H7 (cell line): ENCODE measurements around the gene DHCR24. TPM values are rescaled to one million over a fixed set of nuclear protein-coding genes. Genes with fewer than 3 reads are reported as not detected.

ENCODE experiments used
- DNase-seq: peaks from one replicate; pipeline ENCODE4 v3.0.0; 2012
- H3K27me3 ChIP-seq: 2 replicates; pipeline ENCODE4 v1.6.0; 2011; ENCODE audit warnings: mild to moderate bottlenecking, low read length; ENCODE audit not compliant: control insufficient read depth, insufficient read depth
- H3K36me3 ChIP-seq: replicated peaks from 2 replicates; pipeline ENCODE4 v1.5.1; 2011; ENCODE audit warnings: low read length; ENCODE audit not compliant: control insufficient read depth, insufficient read depth
- H3K4me3 ChIP-seq: 2 replicates; pipeline ENCODE4 v1.5.1; 2011; ENCODE audit warnings: low read depth, mild to moderate bottlenecking, control low read depth, low read length, moderate library complexity; ENCODE audit not compliant: insufficient read depth
- total RNA-seq: library from RNA; depleted of rRNA; stranded (reverse); fragments of >200 nt; shearing (Covaris generic); gene quantifications from 2 replicates; pipeline ENCODE4 v1.2.3, GENCODE V29; 2014

DHCR24 gene
- total RNA-seq, 1 experiment from 2014 or later, result 349 TPM

DNA sequence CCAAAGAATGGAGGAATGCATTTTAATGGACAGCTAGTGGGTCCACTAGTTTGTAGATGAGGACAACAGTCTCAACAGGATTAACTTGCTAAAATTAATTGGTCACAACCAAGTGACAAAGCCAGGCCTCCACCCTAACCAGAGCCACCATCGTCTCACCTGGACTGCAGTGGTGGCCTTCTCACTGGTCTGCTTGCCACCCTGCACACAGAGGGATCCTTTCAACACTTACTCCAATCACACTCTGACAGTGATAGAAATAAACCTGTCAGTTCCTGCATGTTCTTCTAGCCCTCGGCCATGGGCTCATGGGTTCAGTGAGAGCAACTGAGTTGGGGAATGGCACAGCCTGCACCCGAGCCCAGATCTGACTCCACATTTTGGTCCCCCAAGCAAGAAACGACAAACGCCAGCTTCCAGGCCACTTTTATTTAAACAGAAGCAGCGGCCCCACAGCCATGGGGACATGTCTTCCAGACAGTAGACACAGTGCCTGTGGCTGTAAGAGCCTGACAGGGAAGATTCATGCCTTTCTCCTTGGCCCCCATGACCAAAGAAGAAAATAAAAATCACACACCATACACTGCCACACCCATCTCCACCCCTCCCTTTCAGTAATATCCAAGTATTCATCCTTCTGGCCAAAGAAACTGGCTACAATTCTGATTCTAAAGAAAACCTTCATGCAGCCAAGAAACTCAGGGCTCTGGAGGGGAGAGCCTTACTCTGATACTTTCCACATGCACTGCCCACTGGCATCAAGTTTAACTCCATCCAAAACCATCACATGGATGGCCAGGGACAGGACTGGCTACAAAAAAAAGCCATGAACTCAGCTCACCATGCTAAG is 37.6 kb downstream of the DHCR24 start:
- Histone ChIP-seq H3K36me3 (peaks cover 45% of the 10 kb centered on the region), H3K27me3 (no peaks in the 10 kb centered on the region), H3K4me3 (no peak overlapping the region)
- no peak for DNase-seq

GRCh38 chr1:54848134-54848948 is 38.7 kb downstream of the DHCR24 start:
- no peak overlapping the region for H3K4me3 ChIP-seq
- H3K36me3 ChIP-seq, result peaks cover 34% of the 10 kb centered on the region
- DNase-seq, result no peak
- H3K27me3 ChIP-seq, result no peaks in the 10 kb centered on the region

DNA sequence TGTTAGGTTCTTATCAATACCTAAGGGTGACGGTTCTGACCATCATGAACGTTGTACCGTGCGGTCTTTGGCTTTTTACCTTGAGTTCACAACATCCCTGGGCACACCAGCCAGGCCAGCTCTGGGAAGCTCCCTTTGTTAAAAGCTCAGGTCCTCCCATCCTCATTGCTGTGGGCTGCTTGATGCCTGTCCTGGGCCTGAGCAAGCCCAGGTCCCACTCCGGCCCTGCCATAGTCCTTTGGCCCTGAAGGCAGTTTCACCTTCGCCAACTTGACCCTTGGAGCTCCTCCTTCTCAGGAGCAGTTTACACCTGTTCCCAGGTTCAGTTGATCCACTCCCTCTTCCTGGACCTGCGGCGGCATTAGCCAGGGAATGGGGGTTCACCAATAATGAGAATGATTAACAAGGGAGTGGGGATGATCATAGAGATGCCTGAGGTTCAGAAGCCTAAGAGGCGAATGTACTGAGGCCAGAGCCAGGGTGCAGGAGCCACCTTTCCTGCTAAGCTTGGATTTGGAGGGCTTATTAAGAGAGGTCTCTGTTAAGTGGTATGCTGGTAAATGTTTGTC is 40.2 kb downstream of the DHCR24 start:
- Histone ChIP-seq H3K27me3 (no peaks in the 10 kb centered on the region), H3K36me3 (peaks cover 19% of the 10 kb centered on the region), H3K4me3 (no peak overlapping the region)
- no peak for DNase-seq

DNA sequence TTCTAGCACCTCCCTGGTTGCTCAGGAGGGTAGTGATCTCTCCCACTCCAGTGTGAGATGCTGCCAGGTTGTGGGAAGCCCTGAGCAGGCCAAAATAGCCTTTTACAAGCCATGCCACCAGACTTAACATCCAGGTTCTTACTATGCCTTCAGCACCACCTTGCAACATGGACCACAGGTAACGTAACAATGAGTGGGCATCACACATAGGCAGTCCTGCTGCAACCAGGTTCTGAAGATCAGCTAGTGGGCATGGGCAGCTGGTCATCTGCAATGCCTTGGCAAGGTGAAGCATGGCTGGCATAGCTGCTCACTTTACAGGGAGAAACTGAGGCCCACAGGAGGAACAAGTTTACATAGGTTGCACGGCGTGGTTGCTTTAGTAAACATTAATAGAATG is 40.7 kb downstream of the DHCR24 start:
- H3K4me3 ChIP-seq, result no peak overlapping the region
- peaks cover 14% of the 10 kb centered on the region for H3K36me3 ChIP-seq
- H3K27me3 ChIP-seq, result no peaks in the 10 kb centered on the region
- DNase-seq, result no peak

GRCh38 chr1:54845772-54846171 is 41.2 kb downstream of the DHCR24 start:
- no peak for DNase-seq
- Histone ChIP-seq H3K27me3 (no peaks in the 10 kb centered on the region), H3K36me3 (peaks cover 11% of the 10 kb centered on the region), H3K4me3 (no peak overlapping the region)

GRCh38 chr1:54844564-54844963 is 42.4 kb downstream of the DHCR24 start:
- Histone ChIP-seq H3K36me3 (peaks cover under 1% of the 10 kb centered on the region; the same call in 1 of the 2 replicates), H3K4me3 (no peak overlapping the region), H3K27me3 (no peaks in the 10 kb centered on the region)
- no peak for DNase-seq

- Histone ChIP-seq H3K27me3 (no peaks in the 10 kb centered on the region), H3K4me3 (no peak overlapping the region), H3K36me3 (no peaks in the 10 kb centered on the region; the same call in 1 of the 2 replicates)
- no peak for DNase-seq
These were observed 43.5 kb downstream of the DHCR24 start for GRCh38 chr1:54843449-54843848.

DNA sequence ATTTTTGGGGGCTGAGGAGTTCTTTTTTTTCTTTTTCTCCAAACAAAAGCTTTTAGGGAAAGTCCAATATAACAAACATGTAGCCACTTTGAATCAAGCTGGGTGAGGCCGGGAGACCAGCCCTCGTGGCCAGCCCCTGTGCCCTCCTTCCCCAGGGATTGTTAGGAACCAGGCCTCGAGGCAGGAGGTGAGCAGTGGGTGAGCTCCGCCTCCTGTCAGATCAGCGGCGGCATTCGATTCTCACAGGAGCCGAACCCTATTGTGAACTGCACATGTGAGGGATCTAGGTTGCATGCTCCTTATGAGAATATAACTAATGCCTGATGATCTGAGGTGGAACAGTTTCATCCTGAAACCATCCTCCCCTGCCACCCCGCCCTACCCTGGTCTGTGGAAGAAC is 44.0 kb downstream of the DHCR24 start:
- DNase-seq, result no peak
- Histone ChIP-seq H3K4me3 (no peak overlapping the region), H3K36me3 (no peaks in the 10 kb centered on the region), H3K27me3 (no peaks in the 10 kb centered on the region)

DNA sequence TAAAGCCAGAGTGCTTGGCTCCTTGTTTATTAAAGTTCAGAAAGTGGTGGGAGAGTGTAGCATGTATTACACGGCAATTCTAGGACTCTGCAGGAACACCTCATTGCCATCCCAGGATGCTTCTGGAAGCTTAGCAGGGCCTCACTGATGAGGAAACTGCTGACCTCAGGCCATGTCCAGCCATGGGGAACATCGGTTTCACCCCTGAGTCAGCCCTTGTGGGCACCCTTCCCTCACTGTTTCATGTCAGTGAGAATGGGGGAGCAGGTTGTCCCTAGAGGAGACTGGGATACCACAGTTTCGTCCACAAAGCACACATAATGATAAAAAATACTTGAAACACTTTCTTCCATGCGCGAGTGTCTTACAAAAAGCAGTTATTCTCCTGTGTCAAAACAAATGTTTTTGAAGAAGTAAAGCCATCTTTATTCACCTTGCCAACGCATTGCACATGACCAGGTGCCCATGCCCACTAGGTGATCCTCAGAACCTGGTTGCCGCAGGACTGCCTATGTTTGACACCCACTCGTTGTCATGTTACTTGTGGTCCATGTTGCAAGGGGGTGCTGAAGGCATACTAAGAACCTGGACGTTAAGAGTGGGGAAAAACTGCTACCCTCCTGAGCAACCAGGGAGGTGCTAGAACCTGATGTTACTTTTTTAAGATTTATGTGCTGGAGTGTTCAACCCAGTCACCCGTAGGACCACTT is 44.6 kb downstream of the DHCR24 start:
- no peak for DNase-seq
- Histone ChIP-seq H3K36me3 (no peaks in the 10 kb centered on the region), H3K4me3 (no peak overlapping the region), H3K27me3 (no peaks in the 10 kb centered on the region)

- DNase-seq, result no peak
- Histone ChIP-seq H3K36me3 (no peaks in the 10 kb centered on the region), H3K4me3 (no peak overlapping the region), H3K27me3 (no peaks in the 10 kb centered on the region; the same call in 1 of the 2 replicates)
These were observed 47.2 kb downstream of the DHCR24 start for GRCh38 chr1:54839824-54840223.

- Histone ChIP-seq H3K36me3 (no peaks in the 10 kb centered on the region), H3K4me3 (no peak overlapping the region), H3K27me3 (no peaks in the 10 kb centered on the region; the same call in 1 of the 2 replicates)
- no peak for DNase-seq
These were observed 48.3 kb downstream of the DHCR24 start for GRCh38 chr1:54838565-54839180.

DNA sequence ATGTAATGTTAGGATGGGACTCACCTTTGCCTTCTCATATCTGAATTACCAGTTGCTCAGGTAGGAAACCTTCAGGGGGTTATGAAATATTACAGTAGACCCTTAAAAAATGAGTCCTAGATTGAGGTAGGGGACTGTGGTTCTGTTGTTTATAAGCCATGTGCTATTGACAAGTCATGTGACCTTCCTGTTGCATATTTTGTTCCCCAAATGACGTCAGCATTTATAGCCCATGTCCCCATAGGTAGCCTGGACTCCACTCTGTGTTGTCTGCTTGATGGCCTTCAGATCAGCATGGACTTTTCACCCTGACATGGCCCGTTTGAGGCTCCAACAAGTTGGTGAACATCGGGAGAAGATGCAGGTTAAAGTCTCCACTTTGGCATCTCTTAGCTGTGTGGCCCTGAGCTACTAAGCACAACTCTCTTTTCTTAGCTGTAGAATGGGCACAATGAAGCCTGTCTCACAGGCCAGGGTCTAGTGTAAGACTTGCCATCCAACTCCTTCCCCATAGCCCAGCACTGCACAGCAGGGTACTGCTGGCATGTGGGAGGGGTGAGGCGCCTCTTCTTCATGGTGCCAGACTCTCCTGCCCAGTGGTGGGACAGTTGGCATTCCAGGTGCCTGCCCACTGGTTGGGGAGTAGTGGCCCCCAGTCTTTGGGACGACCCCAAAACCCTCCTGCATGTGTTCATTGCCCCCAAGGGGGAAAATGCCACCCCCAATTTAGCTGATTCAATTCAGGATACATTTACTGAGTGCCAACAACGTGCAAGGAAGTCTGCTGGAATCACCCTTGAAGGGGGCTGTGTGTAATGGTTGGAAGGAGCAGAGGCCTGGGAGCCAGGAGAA is 49.8 kb downstream of the DHCR24 start:
- DNase-seq, result no peak
- Histone ChIP-seq H3K36me3 (no peaks in the 10 kb centered on the region), H3K4me3 (no peak overlapping the region), H3K27me3 (no peaks in the 10 kb centered on the region; the same call in 1 of the 2 replicates)

DNA sequence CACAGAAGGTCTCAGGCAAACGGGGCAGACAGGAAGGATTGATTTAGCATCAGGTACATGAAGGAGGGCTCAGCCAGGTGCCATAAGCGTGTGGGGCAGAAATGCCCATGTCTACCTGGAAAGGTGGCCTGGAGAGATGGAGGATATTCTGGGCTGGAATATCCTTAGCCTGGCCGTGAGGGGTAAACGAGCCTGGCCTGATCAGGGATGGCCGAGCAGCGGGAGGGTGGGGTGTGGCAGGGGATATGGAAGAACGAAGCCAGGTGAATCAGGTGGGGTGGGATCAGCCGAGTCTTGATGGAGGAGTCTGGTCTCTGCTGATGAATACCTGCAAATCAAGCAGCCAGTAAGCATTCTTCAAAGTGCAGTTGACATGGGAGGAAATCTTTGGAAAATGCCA is 50.4 kb downstream of the DHCR24 start:
- no peak for DNase-seq
- no peaks in the 10 kb centered on the region for H3K36me3 ChIP-seq
- H3K27me3 ChIP-seq, result no peaks in the 10 kb centered on the region; the same call in 1 of the 2 replicates
- H3K4me3 ChIP-seq, result no peak overlapping the region
